Measurements from ENCODE around the gene RCE1. TPM values are rescaled to one million over a fixed set of nuclear protein-coding genes. Genes with fewer than 3 reads are reported as not detected.
A peak's percentile ranks its signal among the peaks of the same experiment; 100 is the strongest.

RCE1 gene
- total RNA-seq, 1 experiment from 2014 or later, result 43.7 TPM

- no peaks in the 10 kb centered on the region for H3K27me3 ChIP-seq (ENCODE audit: control insufficient read depth, insufficient read depth, low read length)
- H3K4me1 ChIP-seq (ENCODE audit: control insufficient read depth, insufficient read depth, low read length), result peaks cover 32% of the 10 kb centered on the region
- no TSS peak for BruUV-seq (replicated peaks)
- in situ Hi-C loops (cut with HindIII; ENCODE audit: low pct_unique_long_range_greater_than_20kb, low sequenced_read_pairs) (no loop called here), intact Hi-C loops (cut with micrococcal nuclease; ENCODE audit: unreplicated experiment) (no loop called here)
- H3K36me3 ChIP-seq (ENCODE audit: control insufficient read depth, insufficient read depth, low read length), result no peaks in the 10 kb centered on the region
- no peaks in the 10 kb centered on the region for H3K9me3 ChIP-seq (ENCODE audit: control insufficient read depth, insufficient read depth, low read depth, low read length)
- H3K27ac ChIP-seq (ENCODE audit: low read length), result peak overlapping the region; percentile 57
- 0 out of 2 replicates have a peak, but pooled peaks have one; percentile 2 for ATAC-seq
- ChIA-PET POLR2A (interaction anchor here (0.6 kb wide), 1 partner anchor 124 kb away, joined by 9 read pairs; no protein-coding TSS in a partner anchor), CTCF (interaction anchor here (0.6 to 0.7 kb wide), 5 partner anchors 27 to 436 kb away, joined by 4 to 8 read pairs (median 4); no protein-coding TSS in a partner anchor)
- H3K4me3 ChIP-seq (ENCODE audit: low read depth in 2 of 2, low read length in 2 of 2), result 0 out of 4 replicates have a peak overlapping the region, but pooled peaks of 1 of the 2 experiments have one; percentile 1
- DNase-seq (ENCODE audit: low read depth, low spot score), result no peak
- TF ChIP-seq POLR2AphosphoS5 (IDR thresholded peaks at IDR 0.05; ENCODE audit: low read depth, low read length), result no peak
- TF ChIP-seq SIN3A (IDR thresholded peaks at IDR 0.05; ENCODE audit: borderline replicate concordance, insufficient read depth, low read depth, low read length), result no peak
- TF ChIP-seq REST (IDR thresholded peaks at IDR 0.05; ENCODE audit: insufficient read depth in 1 of 2, low read depth in 2 of 2, low read length in 1 of 2), result no peak
- TF ChIP-seq TCF7L2 (IDR thresholded peaks at IDR 0.05; ENCODE audit: low read depth, low read length), result no peak
- TF ChIP-seq CTCF (IDR thresholded peaks at IDR 0.05), result no peak
Measured at GRCh38 chr11:66882561-66883015, 39.3 kb downstream of the RCE1 start.

GRCh38 chr11:66883016-66883965 is 40.0 kb downstream of the RCE1 start:
- ChIA-PET CTCF (interaction anchor here (0.6 to 1.4 kb wide), 2 partner anchors 16 to 436 kb away, joined by 3 to 4 read pairs; no protein-coding TSS in a partner anchor), POLR2A (interaction anchor here (0.7 kb wide), 1 partner anchor 40 kb away, joined by 4 read pairs; no protein-coding TSS in a partner anchor)
- DNase-seq (ENCODE audit: low read depth, low spot score) (peak; percentile 73), ATAC-seq (peak; percentile 94)
- Histone ChIP-seq H3K27me3 (ENCODE audit: control insufficient read depth, insufficient read depth, low read length) (no peaks in the 10 kb centered on the region), H3K27ac (ENCODE audit: low read length) (peak overlapping the region; percentile 70), H3K4me1 (ENCODE audit: control insufficient read depth, insufficient read depth, low read length) (peaks cover 32% of the 10 kb centered on the region), H3K4me3 (ENCODE audit: low read depth in 2 of 2, low read length in 2 of 2) (0 out of 4 replicates have a peak overlapping the region, but pooled peaks have one; percentile 1 to 24), H3K9me3 (ENCODE audit: control insufficient read depth, insufficient read depth, low read depth, low read length) (no peaks in the 10 kb centered on the region), H3K36me3 (ENCODE audit: control insufficient read depth, insufficient read depth, low read length) (no peaks in the 10 kb centered on the region)
- BruUV-seq (replicated peaks), result no TSS peak
- intact Hi-C loops (cut with micrococcal nuclease; ENCODE audit: unreplicated experiment), result no loop called here
- no peak for TF ChIP-seq REST (IDR thresholded peaks at IDR 0.05; ENCODE audit: insufficient read depth in 1 of 2, low read depth in 2 of 2, low read length in 1 of 2)
- TF ChIP-seq TCF7L2 (IDR thresholded peaks at IDR 0.05; ENCODE audit: low read depth, low read length), result no peak
- TF ChIP-seq POLR2AphosphoS5 (IDR thresholded peaks at IDR 0.05; ENCODE audit: low read depth, low read length), result peak; percentile 32; the same call in 1 of the 2 replicates
- no peak for TF ChIP-seq SIN3A (IDR thresholded peaks at IDR 0.05; ENCODE audit: borderline replicate concordance, insufficient read depth, low read depth, low read length)
- peak; percentile 96 for TF ChIP-seq CTCF (IDR thresholded peaks at IDR 0.05)
- in situ Hi-C loops (cut with HindIII; ENCODE audit: low pct_unique_long_range_greater_than_20kb, low sequenced_read_pairs), result no loop called here

Data from Panc1 (cell line).